ENCODE measurements around the gene ACSF3. TPM values are rescaled to one million over a fixed set of nuclear protein-coding genes. Genes with fewer than 3 reads are reported as not detected.

ACSF3 gene
- total RNA-seq, 2 experiments from 2014 or later = 112 to 143 TPM

DNA sequence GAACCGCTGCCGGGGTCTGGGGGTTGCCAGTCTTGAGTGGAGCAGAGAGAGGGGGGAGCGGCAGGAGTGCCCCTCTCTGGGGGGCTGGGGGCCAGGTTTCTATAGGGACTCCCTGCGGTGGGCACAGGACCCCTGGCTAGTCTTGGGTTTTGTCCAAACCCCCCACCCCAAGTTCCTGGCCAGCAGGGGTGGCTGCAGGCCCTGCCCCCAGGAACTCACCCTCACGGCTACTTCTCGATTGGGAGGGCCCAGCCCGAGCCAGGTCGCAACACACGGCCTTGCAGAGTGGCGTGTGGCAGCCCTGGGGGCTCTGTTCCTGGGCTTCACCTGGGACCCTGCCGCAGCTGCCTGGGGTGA is 78.5 kb downstream of the ACSF3 start:
- H3K9me2 ChIP-seq (ENCODE audit: insufficient read depth, low read length) = no peaks in the 10 kb centered on the region
- no peak overlapping the region for H3K4me3 ChIP-seq (ENCODE audit: low read depth, low read length, poor library complexity, severe bottlenecking)
- no peak for DNase-seq (ENCODE audit: low spot score)
- no TSS peak for BruUV-seq (replicated peaks)
- no peaks in the 10 kb centered on the region for H4K20me1 ChIP-seq (ENCODE audit: insufficient read depth, low read length)
- H3K79me2 ChIP-seq (ENCODE audit: insufficient read depth, low read depth, low read length) = no peaks in the 10 kb centered on the region
- TF ChIP-seq EZH2phosphoT487 (IDR thresholded peaks at IDR 0.05; ENCODE audit: borderline replicate concordance, low read depth, low read length) (no peak), CTCF (conservative IDR thresholded peaks at IDR 0.05; ENCODE audit: low read length) (no peak)
- H3K27ac ChIP-seq (ENCODE audit: low read depth, low read length, poor library complexity, severe bottlenecking) = no peak overlapping the region
- H3K9me3 ChIP-seq (ENCODE audit: low read length) = no peaks in the 10 kb centered on the region
- H3K4me1 ChIP-seq (ENCODE audit: insufficient read depth, low read length, poor library complexity, severe bottlenecking) = peaks cover 23% of the 10 kb centered on the region
- no peak overlapping the region for H3K4me2 ChIP-seq (ENCODE audit: low read length)
- CTCF ChIA-PET (ENCODE audit: unreplicated experiment) = no interaction called here
- H2AFZ ChIP-seq (ENCODE audit: low read length) = no peak overlapping the region
- intact Hi-C loops (cut with micrococcal nuclease; ENCODE audit: unreplicated experiment) = loop anchor here (5.0 kb wide), 1 partner anchor 435 kb away; no protein-coding TSS in a partner anchor
- POLR2A ChIA-PET = no interaction called here
- H3K36me3 ChIP-seq (ENCODE audit: insufficient read depth, low read length) = no peaks in the 10 kb centered on the region

DNA sequence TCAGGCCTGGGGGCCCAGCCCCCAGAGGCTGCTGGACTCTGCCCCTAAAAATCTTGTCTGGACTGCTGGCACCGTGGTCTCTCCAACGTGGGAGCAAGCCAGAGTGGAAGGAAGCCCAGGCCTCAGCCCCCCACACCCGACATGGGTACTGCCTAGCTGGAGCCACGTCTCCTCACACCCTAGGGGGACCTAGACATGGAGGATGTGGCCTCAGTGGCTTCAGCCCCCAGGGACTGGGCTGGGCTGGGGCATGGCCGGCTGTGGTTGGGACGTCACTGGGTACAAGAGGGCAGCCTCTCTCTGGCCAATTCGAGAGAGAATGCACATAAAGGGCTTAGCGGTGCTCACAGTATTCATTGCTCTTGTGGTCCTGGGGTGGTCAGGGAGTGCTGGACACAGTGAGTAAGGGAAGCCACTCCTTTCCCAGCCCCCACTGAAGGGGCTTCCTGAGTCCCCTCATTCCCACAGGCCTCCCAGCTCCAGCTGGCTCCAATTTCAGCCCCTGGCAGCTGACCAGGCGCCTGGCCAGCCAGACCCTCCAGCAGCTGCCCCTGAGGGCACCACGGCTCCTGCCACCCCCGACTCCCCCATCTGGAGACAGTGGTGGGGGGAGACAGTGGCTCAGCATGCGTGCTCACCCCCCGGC is 79.0 kb downstream of the ACSF3 start:
- Histone ChIP-seq H4K20me1 (ENCODE audit: insufficient read depth, low read length) (no peaks in the 10 kb centered on the region), H3K4me1 (ENCODE audit: insufficient read depth, low read length, poor library complexity, severe bottlenecking) (peaks cover 20% of the 10 kb centered on the region), H3K9me2 (ENCODE audit: insufficient read depth, low read length) (no peaks in the 10 kb centered on the region), H3K4me3 (ENCODE audit: low read depth, low read length, poor library complexity, severe bottlenecking) (no peak overlapping the region), H3K9me3 (ENCODE audit: low read length) (no peaks in the 10 kb centered on the region), H3K4me2 (ENCODE audit: low read length) (no peak overlapping the region), H3K36me3 (ENCODE audit: insufficient read depth, low read length) (no peaks in the 10 kb centered on the region), H3K79me2 (ENCODE audit: insufficient read depth, low read depth, low read length) (no peaks in the 10 kb centered on the region), H2AFZ (ENCODE audit: low read length) (no peak overlapping the region), H3K27ac (ENCODE audit: low read depth, low read length, poor library complexity, severe bottlenecking) (no peak overlapping the region)
- no peak for DNase-seq (ENCODE audit: low spot score)
- BruUV-seq (replicated peaks) = no TSS peak
- intact Hi-C loops (cut with micrococcal nuclease; ENCODE audit: unreplicated experiment) = loop anchor here (5.0 kb wide), 1 partner anchor 435 kb away; no protein-coding TSS in a partner anchor
- ChIA-PET CTCF (ENCODE audit: unreplicated experiment) (no interaction called here), POLR2A (no interaction called here)
- TF ChIP-seq EZH2phosphoT487 (IDR thresholded peaks at IDR 0.05; ENCODE audit: borderline replicate concordance, low read depth, low read length) = no peak
- TF ChIP-seq CTCF (conservative IDR thresholded peaks at IDR 0.05; ENCODE audit: low read length) = no peak

GRCh38 chr16:89173174-89173921 is 79.7 kb downstream of the ACSF3 start:
- CTCF ChIA-PET (ENCODE audit: unreplicated experiment) = no interaction called here
- Histone ChIP-seq H3K4me1 (ENCODE audit: insufficient read depth, low read length, poor library complexity, severe bottlenecking) (peaks cover 15% of the 10 kb centered on the region), H3K4me2 (ENCODE audit: low read length) (no peak overlapping the region), H3K9me2 (ENCODE audit: insufficient read depth, low read length) (no peaks in the 10 kb centered on the region), H3K36me3 (ENCODE audit: insufficient read depth, low read length) (no peaks in the 10 kb centered on the region), H3K4me3 (ENCODE audit: low read depth, low read length, poor library complexity, severe bottlenecking) (no peak overlapping the region), H3K79me2 (ENCODE audit: insufficient read depth, low read depth, low read length) (no peaks in the 10 kb centered on the region), H2AFZ (ENCODE audit: low read length) (no peak overlapping the region), H3K27ac (ENCODE audit: low read depth, low read length, poor library complexity, severe bottlenecking) (no peak overlapping the region), H3K9me3 (ENCODE audit: low read length) (no peaks in the 10 kb centered on the region), H4K20me1 (ENCODE audit: insufficient read depth, low read length) (no peaks in the 10 kb centered on the region)
- intact Hi-C loops (cut with micrococcal nuclease; ENCODE audit: unreplicated experiment) = loop anchor here (5.0 kb wide), 1 partner anchor 436 kb away; no protein-coding TSS in a partner anchor
- POLR2A ChIA-PET = interaction anchor here (0.5 kb wide), 1 partner anchor 372 kb away, joined by 4 read pairs; no protein-coding TSS in a partner anchor
- no peak for DNase-seq (ENCODE audit: low spot score)
- no TSS peak for BruUV-seq (replicated peaks)
- TF ChIP-seq EZH2phosphoT487 (IDR thresholded peaks at IDR 0.05; ENCODE audit: borderline replicate concordance, low read depth, low read length) (no peak), CTCF (conservative IDR thresholded peaks at IDR 0.05; ENCODE audit: low read length) (no peak)
